ENCODE data around the gene TM9SF4.

TM9SF4 gene

GRCh38 chr20:32128167-32128566, 18.7 kb downstream of the TM9SF4 start:
- DNase-seq, result no peak

- DNase-seq, result no peak
Measured at GRCh38 chr20:32129863-32130262, 20.3 kb downstream of the TM9SF4 start.

GRCh38 chr20:32130352-32130751, 20.8 kb downstream of the TM9SF4 start:
- no peak for DNase-seq

GRCh38 chr20:32130965-32131364, 21.5 kb downstream of the TM9SF4 start:
- DNase-seq, result no peak

GRCh38 chr20:32132911-32133549, 23.5 kb downstream of the TM9SF4 start:
- no peak for DNase-seq

GRCh38 chr20:32134026-32134425, 24.5 kb downstream of the TM9SF4 start:
- DNase-seq, result no peak

GRCh38 chr20:32135983-32136515, 26.5 kb downstream of the TM9SF4 start:
- DNase-seq, result no peak

GRCh38 chr20:32138921-32139320, 29.4 kb downstream of the TM9SF4 start:
- no peak for DNase-seq

- DNase-seq, result no peak
Measured at GRCh38 chr20:32139947-32140346, 30.4 kb downstream of the TM9SF4 start.

GRCh38 chr20:32140603-32141002, 31.1 kb downstream of the TM9SF4 start:
- no peak for DNase-seq

GRCh38 chr20:32141465-32141980, 32.0 kb downstream of the TM9SF4 start:
- DNase-seq, result no peak

- DNase-seq, result no peak
Measured at GRCh38 chr20:32142088-32142487, 32.6 kb downstream of the TM9SF4 start.

GRCh38 chr20:32142991-32143390, 33.5 kb downstream of the TM9SF4 start:
- DNase-seq, result no peak

- DNase-seq, result no peak
Measured at GRCh38 chr20:32144898-32145662, 35.6 kb downstream of the TM9SF4 start.

- no peak for DNase-seq
Measured at GRCh38 chr20:32149566-32150170, 40.2 kb downstream of the TM9SF4 start.

GRCh38 chr20:32150291-32150848, 40.9 kb downstream of the TM9SF4 start:
- DNase-seq, result no peak

- DNase-seq, result no peak
Measured at GRCh38 chr20:32152421-32153155, 43.1 kb downstream of the TM9SF4 start.

- DNase-seq, result no peak
Measured at GRCh38 chr20:32153156-32153665, 43.7 kb downstream of the TM9SF4 start.

- DNase-seq, result no peak
Measured at GRCh38 chr20:32153771-32154170, 44.3 kb downstream of the TM9SF4 start.
